ENCODE data around the gene PRDM1. TPM values are rescaled to one million over a fixed set of nuclear protein-coding genes. Genes with fewer than 3 reads are reported as not detected.

The PRDM1 gene
- total RNA-seq, 1 donor from 2014 or later, result 0.21 TPM

DNA sequence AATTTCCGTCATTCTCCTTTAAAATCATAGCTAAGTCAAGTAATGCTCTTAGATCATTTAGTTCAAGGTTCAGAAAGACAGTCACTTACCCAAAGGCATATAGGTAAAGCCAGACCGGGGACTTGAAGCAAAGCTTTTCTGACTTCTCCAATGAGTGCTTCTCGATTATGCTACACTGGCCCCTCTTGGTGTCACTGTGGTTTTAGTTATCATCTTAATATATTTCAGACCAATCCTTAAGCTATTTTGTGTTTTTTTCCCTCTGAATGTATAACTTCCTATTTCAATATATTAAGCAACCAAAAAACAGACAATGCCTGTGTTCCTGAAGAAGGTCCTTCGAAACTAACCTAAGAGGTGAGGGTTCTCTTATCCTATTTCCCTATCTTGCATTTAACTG lies 3.9 kb downstream of the PRDM1 start:
- no peak for DNase-seq (ENCODE audit: low spot score in 2 of 2)
- Histone ChIP-seq H3K4me3 (peak overlapping the region in 1 of 2 donors; percentile 17), H3K4me1 (peaks cover 3 to 6% of the 10 kb centered on the region in 2 donors), H3K27ac (no peak overlapping the region), H3K36me3 (no peaks in the 10 kb centered on the region), H3K9me3 (no peaks in the 10 kb centered on the region), H3K27me3 (no peaks in the 10 kb centered on the region)
- TF ChIP-seq, protein P1, sequence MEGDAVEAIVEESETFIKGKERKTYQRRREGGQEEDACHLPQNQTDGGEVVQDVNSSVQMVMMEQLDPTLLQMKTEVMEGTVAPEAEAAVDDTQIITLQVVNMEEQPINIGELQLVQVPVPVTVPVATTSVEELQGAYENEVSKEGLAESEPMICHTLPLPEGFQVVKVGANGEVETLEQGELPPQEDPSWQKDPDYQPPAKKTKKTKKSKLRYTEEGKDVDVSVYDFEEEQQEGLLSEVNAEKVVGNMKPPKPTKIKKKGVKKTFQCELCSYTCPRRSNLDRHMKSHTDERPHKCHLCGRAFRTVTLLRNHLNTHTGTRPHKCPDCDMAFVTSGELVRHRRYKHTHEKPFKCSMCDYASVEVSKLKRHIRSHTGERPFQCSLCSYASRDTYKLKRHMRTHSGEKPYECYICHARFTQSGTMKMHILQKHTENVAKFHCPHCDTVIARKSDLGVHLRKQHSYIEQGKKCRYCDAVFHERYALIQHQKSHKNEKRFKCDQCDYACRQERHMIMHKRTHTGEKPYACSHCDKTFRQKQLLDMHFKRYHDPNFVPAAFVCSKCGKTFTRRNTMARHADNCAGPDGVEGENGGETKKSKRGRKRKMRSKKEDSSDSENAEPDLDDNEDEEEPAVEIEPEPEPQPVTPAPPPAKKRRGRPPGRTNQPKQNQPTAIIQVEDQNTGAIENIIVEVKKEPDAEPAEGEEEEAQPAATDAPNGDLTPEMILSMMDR (IDR thresholded peaks at IDR 0.05), result no peak
- intact Hi-C loops (cut with DNase I), result no loop called here

DNA sequence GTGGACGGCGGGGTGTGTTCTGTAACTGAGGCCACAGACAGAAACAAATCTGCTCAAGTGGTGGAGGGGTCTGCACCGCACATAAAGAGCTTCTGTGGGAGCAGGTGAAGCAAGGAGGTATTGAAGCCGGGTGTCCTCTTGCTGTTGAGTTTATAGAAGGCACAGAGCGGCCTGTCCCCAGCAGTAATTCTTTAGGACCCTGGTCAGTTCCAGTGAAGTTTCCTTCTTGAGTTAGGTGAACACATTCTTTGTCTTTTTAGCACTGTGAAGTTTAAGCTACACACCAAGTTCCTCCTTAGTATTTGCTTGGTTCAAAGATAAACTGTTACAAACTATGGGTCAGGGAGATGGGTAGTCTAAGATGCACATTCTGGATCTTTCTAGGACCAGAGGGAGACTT lies 6.1 kb downstream of the PRDM1 start:
- Histone ChIP-seq H3K27me3 (no peaks in the 10 kb centered on the region), H3K4me1 (no peaks in the 10 kb centered on the region), H3K36me3 (no peaks in the 10 kb centered on the region), H3K4me3 (no peak overlapping the region), H3K27ac (no peak overlapping the region), H3K9me3 (no peaks in the 10 kb centered on the region)
- intact Hi-C loops (cut with DNase I), result no loop called here
- TF ChIP-seq, protein P1 (IDR thresholded peaks at IDR 0.05), result no peak
- no peak for DNase-seq (ENCODE audit: low spot score in 2 of 2)

DNA sequence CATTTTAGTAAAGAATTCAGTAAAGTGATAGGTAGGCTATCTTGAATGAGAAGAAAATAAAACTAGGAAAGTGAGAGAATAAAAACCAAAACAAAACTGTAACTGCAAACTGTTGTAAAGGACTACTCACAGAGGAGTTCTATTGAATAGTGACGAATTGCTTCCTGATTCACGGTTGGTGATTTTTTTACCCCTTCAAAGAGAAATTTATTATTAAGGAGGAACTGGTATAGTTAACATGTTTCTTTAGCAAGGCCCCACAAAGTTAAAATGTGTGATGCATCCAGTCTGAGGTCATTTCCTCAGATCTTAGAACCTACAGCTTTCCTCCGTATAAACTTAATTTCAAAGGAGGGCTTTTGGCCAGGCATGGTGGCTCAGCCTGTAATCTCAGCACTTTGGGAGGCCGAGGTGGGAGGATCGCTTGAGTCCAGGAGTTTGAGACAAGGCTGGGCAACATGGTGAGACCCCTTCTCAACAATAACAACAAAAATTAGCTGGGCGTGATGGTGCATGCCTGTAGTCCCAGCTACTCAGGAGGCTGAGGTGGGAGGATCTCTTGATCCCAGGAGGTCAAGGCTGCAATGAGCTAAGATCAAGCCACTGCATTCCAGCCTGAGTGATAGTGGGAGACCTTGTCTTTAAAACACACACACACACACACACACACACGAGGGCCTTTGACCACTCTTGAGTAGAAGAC lies 8.3 kb downstream of the PRDM1 start:
- Histone ChIP-seq H3K27me3 (no peaks in the 10 kb centered on the region), H3K27ac (no peak overlapping the region)
- intact Hi-C loops (cut with DNase I), result no loop called here

DNA sequence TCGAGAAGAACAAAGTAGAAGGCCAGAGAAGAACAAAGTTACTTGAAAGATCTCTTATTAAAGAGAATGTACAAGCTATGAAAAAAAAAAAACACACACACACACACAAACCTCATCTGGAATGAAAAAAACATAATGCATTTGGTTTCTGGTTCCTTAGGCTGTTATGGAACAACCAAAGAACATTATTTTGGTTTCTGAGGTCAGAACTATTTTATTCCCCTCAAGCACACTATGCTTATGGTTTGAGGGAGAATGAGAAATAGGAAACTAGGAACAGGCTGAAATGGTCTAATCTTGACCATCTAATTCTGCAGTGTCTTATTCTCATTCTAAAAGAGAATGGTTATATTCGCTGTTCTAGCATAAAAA lies 8.8 kb downstream of the PRDM1 start:
- TF ChIP-seq, protein P1 (IDR thresholded peaks at IDR 0.05), result no peak
- no peaks in the 10 kb centered on the region for H3K27me3 ChIP-seq
- H3K9me3 ChIP-seq, result no peaks in the 10 kb centered on the region
- H3K36me3 ChIP-seq, result no peaks in the 10 kb centered on the region
- H3K4me1 ChIP-seq, result no peaks in the 10 kb centered on the region
- intact Hi-C loops (cut with DNase I), result no loop called here
- H3K4me3 ChIP-seq, result no peak overlapping the region
- H3K27ac ChIP-seq, result no peak overlapping the region
- DNase-seq (ENCODE audit: low spot score in 2 of 2), result no peak

More for the DNA sequence above, 8.3 kb downstream of the PRDM1 start:
- no peak for DNase-seq (ENCODE audit: low spot score in 2 of 2)
- no peaks in the 10 kb centered on the region for H3K4me1 ChIP-seq
- TF ChIP-seq, protein P1 (IDR thresholded peaks at IDR 0.05), result no peak
- no peaks in the 10 kb centered on the region for H3K36me3 ChIP-seq
- no peak overlapping the region for H3K4me3 ChIP-seq
- H3K9me3 ChIP-seq, result no peaks in the 10 kb centered on the region

DNA sequence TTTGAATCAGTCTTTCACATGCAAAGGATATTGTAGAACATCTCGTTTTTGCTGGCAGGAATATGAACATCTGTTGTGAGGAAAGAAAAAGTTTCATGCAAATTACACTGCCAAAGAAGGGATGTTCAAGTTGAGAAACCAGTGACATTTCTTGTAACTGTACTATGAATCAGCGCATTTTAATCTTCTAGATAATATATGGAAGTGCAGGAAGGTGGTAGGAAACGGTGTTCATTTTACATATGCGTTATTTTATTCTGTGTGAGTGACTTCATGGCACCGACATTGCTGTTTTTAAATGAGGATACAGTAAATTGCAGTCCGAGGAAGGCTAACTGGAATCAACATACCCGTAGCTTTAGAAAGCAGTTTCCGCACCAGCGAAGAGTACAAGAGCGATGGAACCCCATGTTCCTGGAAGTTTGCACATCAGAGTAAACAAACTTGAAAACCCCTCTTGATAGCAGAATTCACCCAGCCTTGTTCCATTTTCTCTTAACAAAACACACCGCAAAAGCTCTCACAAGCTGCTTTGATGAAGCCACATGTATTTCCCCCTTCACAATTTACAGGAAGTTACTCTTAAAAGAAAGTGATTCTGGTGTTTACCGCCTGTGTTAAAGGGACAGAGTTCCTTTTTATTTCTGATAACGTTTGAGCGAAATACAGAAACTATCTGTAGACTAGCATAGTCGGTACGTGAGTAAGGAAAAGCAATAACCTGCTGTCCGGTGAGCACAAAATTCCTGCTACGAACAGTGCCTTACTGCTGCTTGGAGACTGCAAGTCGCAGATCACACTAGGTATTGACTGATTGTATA lies 11.5 kb downstream of the PRDM1 start:
- no peaks in the 10 kb centered on the region for H3K9me3 ChIP-seq
- H3K27me3 ChIP-seq, result no peaks in the 10 kb centered on the region
- H3K4me1 ChIP-seq, result no peaks in the 10 kb centered on the region
- peak overlapping the region; percentile 23 to 42 for H3K4me3 ChIP-seq
- no peak for DNase-seq (ENCODE audit: low spot score in 2 of 2)
- no peaks in the 10 kb centered on the region for H3K36me3 ChIP-seq
- peak overlapping the region in 1 of 2 donors; percentile 36 for H3K27ac ChIP-seq
- TF ChIP-seq, protein P1 (IDR thresholded peaks at IDR 0.05), result no peak
- intact Hi-C loops (cut with DNase I), result no loop called here

Measured in ascending aorta (tissue), 2 donors.